K562 (cell line): ENCODE data around the gene PHF12. TPM values are rescaled to one million over a fixed set of nuclear protein-coding genes. Genes with fewer than 3 reads are reported as not detected.

Experiments used
- CAMTA2 ChIP-seq: fragments of 250-450 bp; sonication (Bioruptor Pico); conservative IDR thresholded peaks from 2 replicates; pipeline ENCODE4 v1.5.1; 2022
- CHCHD3 ChIP-seq: fragments of 250-450 bp; sonication (Bioruptor Pico); IDR thresholded peaks from 2 replicates; pipeline ENCODE4 v2.1.2; 2022; ENCODE audit warnings: mild to moderate bottlenecking
- DMBX1 ChIP-seq: fragments of 250-450 bp; sonication (Bioruptor Pico); IDR thresholded peaks from 2 replicates; pipeline ENCODE4 v1.8.0; 2022; ENCODE audit warnings: inconsistent platforms, mild to moderate bottlenecking, moderate library complexity, borderline replicate concordance
- GABPA ChIP-seq: fragments of 200-800 bp; sonication (Bioruptor generic); conservative IDR thresholded peaks from 2 replicates; pipeline ENCODE4 v1.6.1; 2016; ENCODE audit warnings: low read depth, missing genetic modification characterization, missing compliant biosample characterization
- GATAD2A ChIP-seq: fragments of 450-650 bp; IDR thresholded peaks from 2 replicates; pipeline ENCODE4 v1.6.1; 2017
- KDM5B ChIP-seq: fragments of 200-600 bp; sonication (generic); IDR thresholded peaks from 2 replicates; pipeline ENCODE4 v1.6.1; 2012; ENCODE audit warnings: low read depth, mild to moderate bottlenecking, moderate library complexity, low read length, control low read depth, inconsistent platforms; ENCODE audit not compliant: insufficient replicate concordance
- NCOA1 ChIP-seq: fragments of 450-650 bp; IDR thresholded peaks from 2 replicates; pipeline ENCODE4 v1.6.1; 2016; ENCODE audit warnings: low read depth
- PRPF4 ChIP-seq: fragments of 200-400 bp; formaldehyde crosslinking; IDR thresholded peaks from one replicate; pipeline ENCODE4 v1.6.1; 2017; ENCODE audit warnings: low read length, low read depth, mild to moderate bottlenecking; ENCODE audit not compliant: insufficient read depth, poor library complexity, severe bottlenecking
- RBM22 ChIP-seq: fragments of 200-400 bp; formaldehyde crosslinking; IDR thresholded peaks from 2 replicates; pipeline ENCODE4 v1.6.1; 2018; ENCODE audit warnings: low read length, low read depth; ENCODE audit not compliant: poor library complexity, severe bottlenecking
- RCOR1 ChIP-seq, 2 experiments: IDR thresholded peaks; 2 replicates each; pipeline ENCODE4 v1.6.1; 2012; ENCODE audit warnings: low read depth in 2 of 2, low read length in 2 of 2, borderline replicate concordance in 1 of 2, improper control_type of control experiment in 1 of 2
- TAL1 ChIP-seq: fragments of 450-650 bp; IDR thresholded peaks from 2 replicates; pipeline ENCODE4 v1.6.1; 2016; ENCODE audit warnings: mild to moderate bottlenecking
- ZNF431 ChIP-seq: sonication (generic); formaldehyde crosslinking; IDR thresholded peaks from 2 replicates; pipeline ENCODE4 v1.8.0; 2022; ENCODE audit warnings: mild to moderate bottlenecking, missing genetic modification reagents
- ZNF77 ChIP-seq: fragments of 250-450 bp; sonication (Bioruptor Pico); IDR thresholded peaks from 2 replicates; pipeline ENCODE4 v1.5.0; 2020
- polyA plus RNA-seq, 8 experiments: library from polyadenylated mRNA; depleted of rRNA in 4 of 8; stranded (reverse) in 5 of 8; unstranded in 3 of 8; fragments of >200 nt; fragmentation: Nextera tagmentation in 2 of 8; fragmentation: Illumina TruSeq in 1 of 8; extraction: Ambion mirVana in 2 of 8; extraction: Trizol in 1 of 8; gene quantifications; 2 replicates each; pipeline versions ENCODE4 v1.2.1 to v1.2.3, GENCODE V29; 2011 to 2014; ENCODE audit warnings: inconsistent platforms in 1 of 8, missing spikeins in 1 of 8
- total RNA-seq, 7 experiments: library from RNA; depleted of rRNA in 6 of 7; stranded (reverse); fragments of >200 nt in 6 of 7; fragmentation: Illumina TruSeq in 2 of 7; extraction: Trizol in 2 of 7; gene quantifications; 2 replicates each; pipeline versions ENCODE4 v1.2.1 to v1.2.3, GENCODE V29; 2011 to 2021; ENCODE audit warnings: low replicate concordance in 1 of 7
- TF ChIP-seq, protein P1 (sequence below): fragments of 450-650 bp; IDR thresholded peaks from 2 replicates; pipeline ENCODE4 v1.6.1; 2016; ENCODE audit warnings: antibody characterized with exemption
- TF ChIP-seq, protein P2 (sequence below), 2 experiments: fragments of 450-650 bp in 1 of 2; sonication (generic) in 1 of 2; formaldehyde crosslinking in 1 of 2; IDR thresholded peaks in 1 of 2; conservative IDR thresholded peaks in 1 of 2; 2 replicates each; pipeline versions ENCODE4 v1.6.1 to v1.8.1; 2016 to 2023; ENCODE audit warnings: mild to moderate bottlenecking in 2 of 2, moderate library complexity in 2 of 2, inconsistent platforms in 1 of 2, missing genetic modification reagents in 1 of 2
- TF ChIP-seq, protein P3 (sequence below), 2 experiments: fragments of 450-650 bp; formaldehyde crosslinking in 1 of 2; IDR thresholded peaks; 2 replicates each; pipeline versions ENCODE4 v1.4.0 to v1.6.1; 2014 to 2020; ENCODE audit warnings: mild to moderate bottlenecking in 2 of 2, borderline replicate concordance in 1 of 2, low read depth in 1 of 2

The PHF12 gene
- total and polyA plus RNA-seq, 9 of the 15 experiments (the other 6 are each of a cell fraction or from before 2014, with no cell fraction given): 0.82 to 31.3 (median 13.5) TPM

DNA sequence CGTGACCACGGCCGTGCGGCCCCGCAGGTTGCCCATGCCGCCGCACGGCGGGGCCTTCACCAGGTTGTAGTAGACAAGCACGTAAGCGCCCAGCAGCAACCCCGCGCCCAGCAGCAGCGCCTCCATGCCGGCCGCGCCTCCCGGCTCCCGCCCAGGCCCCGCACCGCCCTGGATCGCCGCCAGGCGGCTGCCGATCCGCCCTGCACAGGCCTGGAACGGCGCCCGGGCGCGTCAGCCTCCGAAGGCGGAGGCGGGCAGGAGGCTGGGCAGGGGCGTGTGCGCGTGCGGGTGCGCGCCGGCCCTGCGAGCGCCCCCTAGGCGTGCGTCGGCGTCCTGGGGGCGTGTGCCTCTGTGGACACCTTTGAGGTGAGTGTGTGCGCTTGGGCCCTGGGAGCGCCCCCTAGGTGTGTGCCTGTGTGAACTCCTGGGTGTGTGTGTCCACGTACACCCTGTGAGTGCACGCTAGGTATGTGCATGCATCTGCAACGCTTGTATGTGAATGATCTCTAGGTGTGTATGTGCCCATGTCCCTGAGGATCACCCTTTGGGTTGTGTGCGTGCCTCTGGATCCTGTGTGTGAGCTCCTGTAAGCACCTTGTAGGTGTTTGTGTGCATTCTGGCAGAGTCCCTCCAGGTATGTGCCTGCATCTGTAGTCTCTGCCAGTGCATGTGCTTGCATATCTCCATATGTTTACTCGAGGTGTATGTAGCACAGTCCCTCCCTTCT lies 48.3 kb downstream of the PHF12 start, which contains the start of gene DHRS13 (continued):
- TF ChIP-seq, protein P1, sequence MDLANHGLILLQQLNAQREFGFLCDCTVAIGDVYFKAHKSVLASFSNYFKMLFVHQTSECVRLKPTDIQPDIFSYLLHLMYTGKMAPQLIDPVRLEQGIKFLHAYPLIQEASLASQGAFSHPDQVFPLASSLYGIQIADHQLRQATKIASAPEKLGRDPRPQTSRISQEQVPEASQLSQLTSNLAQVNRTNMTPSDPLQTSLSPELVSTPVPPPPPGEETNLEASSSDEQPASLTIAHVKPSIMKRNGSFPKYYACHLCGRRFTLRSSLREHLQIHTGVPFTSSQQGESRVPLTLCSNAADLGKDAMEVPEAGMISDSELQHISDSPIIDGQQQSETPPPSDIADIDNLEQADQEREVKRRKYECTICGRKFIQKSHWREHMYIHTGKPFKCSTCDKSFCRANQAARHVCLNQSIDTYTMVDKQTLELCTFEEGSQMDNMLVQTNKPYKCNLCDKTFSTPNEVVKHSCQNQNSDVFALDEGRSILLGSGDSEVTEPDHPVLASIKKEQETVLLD: peak; percentile 69; the same call in 1 of the 2 replicates
- TF ChIP-seq KDM5B (peak; percentile 49), RBM22 (peak; percentile 69), RCOR1 (IDR thresholded peaks at IDR 0.05; ENCODE audit: borderline replicate concordance in 1 of 2, low read depth in 2 of 2, low read length in 2 of 2) (peak; percentile 45 to 93; a peak in 3 of 4 replicates), DMBX1 (CRISPR knock-in tag) (peak; percentile 56; the same call in 1 of the 2 replicates), PRPF4 (peak; percentile 62), CAMTA2 (CRISPR knock-in tag) (0 out of 2 replicates have a peak, but pooled peaks have one; percentile 65), GATAD2A (peak; percentile 93), TAL1 (no peak), ZNF431 (CRISPR knock-in tag) (no peak; the same call in 1 of the 2 replicates), CHCHD3 (CRISPR knock-in tag) (no peak), ZNF77 (CRISPR knock-in tag) (no peak), NCOA1 (no peak), GABPA (tag) (no peak)
- TF ChIP-seq, protein P2, sequence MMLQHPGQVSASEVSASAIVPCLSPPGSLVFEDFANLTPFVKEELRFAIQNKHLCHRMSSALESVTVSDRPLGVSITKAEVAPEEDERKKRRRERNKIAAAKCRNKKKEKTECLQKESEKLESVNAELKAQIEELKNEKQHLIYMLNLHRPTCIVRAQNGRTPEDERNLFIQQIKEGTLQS (IDR thresholded peaks at IDR 0.05): no peak
- TF ChIP-seq, protein P2 (CRISPR knock-in tag; conservative IDR thresholded peaks at IDR 0.05): no peak; the same call in 1 of the 2 replicates
- TF ChIP-seq, protein P3, sequence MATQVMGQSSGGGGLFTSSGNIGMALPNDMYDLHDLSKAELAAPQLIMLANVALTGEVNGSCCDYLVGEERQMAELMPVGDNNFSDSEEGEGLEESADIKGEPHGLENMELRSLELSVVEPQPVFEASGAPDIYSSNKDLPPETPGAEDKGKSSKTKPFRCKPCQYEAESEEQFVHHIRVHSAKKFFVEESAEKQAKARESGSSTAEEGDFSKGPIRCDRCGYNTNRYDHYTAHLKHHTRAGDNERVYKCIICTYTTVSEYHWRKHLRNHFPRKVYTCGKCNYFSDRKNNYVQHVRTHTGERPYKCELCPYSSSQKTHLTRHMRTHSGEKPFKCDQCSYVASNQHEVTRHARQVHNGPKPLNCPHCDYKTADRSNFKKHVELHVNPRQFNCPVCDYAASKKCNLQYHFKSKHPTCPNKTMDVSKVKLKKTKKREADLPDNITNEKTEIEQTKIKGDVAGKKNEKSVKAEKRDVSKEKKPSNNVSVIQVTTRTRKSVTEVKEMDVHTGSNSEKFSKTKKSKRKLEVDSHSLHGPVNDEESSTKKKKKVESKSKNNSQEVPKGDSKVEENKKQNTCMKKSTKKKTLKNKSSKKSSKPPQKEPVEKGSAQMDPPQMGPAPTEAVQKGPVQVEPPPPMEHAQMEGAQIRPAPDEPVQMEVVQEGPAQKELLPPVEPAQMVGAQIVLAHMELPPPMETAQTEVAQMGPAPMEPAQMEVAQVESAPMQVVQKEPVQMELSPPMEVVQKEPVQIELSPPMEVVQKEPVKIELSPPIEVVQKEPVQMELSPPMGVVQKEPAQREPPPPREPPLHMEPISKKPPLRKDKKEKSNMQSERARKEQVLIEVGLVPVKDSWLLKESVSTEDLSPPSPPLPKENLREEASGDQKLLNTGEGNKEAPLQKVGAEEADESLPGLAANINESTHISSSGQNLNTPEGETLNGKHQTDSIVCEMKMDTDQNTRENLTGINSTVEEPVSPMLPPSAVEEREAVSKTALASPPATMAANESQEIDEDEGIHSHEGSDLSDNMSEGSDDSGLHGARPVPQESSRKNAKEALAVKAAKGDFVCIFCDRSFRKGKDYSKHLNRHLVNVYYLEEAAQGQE (IDR thresholded peaks at IDR 0.05; ENCODE audit: borderline replicate concordance): peak; percentile 91
- TF ChIP-seq, protein P3 (CRISPR knock-in tag; IDR thresholded peaks at IDR 0.05; ENCODE audit: low read depth): peak; percentile 86
